HEK293T (cell line): ENCODE measurements around the gene AHCY.
"Not testable (repeated sequence)": the region's sequence is repeated elsewhere in the genome, so short reads cannot be mapped to it uniquely, and the experiment has no call there.

ENCODE experiments used
- CTCF ChIA-PET: fragments of 350-600 bp; formaldehyde crosslinking; extraction: SDS; loops from one replicate; lab custom pipeline; 2021; ENCODE audit warnings: antibody characterized with exemption, inconsistent platforms; lab: Yijun Ruan, JAX
- POLR2A ChIA-PET: fragments of 350-600 bp; formaldehyde crosslinking; extraction: SDS; loops from one replicate; lab custom pipeline; 2020; ENCODE audit warnings: antibody characterized with exemption, inconsistent platforms; lab: Yijun Ruan, JAX
- DNase-seq: peaks from one replicate; pipeline ENCODE4 v3.0.0; 2012; ENCODE audit warnings: mixed read lengths; ENCODE audit errors: extremely low spot score
- ARNT ChIP-seq: fragments of 450-650 bp; IDR thresholded peaks from 2 replicates; pipeline ENCODE4 v1.6.1; 2017; ENCODE audit warnings: mild to moderate bottlenecking
- BHLHE40 ChIP-seq: fragments of 450-650 bp; IDR thresholded peaks from 2 replicates; pipeline ENCODE4 v1.6.1; 2016; ENCODE audit warnings: mild to moderate bottlenecking, moderate library complexity, borderline replicate concordance
- CTBP1 ChIP-seq: fragments of 450-650 bp; IDR thresholded peaks from 2 replicates; pipeline ENCODE4 v1.6.1; 2016; ENCODE audit warnings: borderline replicate concordance
- ELF4 ChIP-seq: fragments of 450-650 bp; IDR thresholded peaks from 2 replicates; pipeline ENCODE4 v1.6.1; 2017; ENCODE audit warnings: antibody characterized with exemption
- FOXA1 ChIP-seq: fragments of 450-650 bp; IDR thresholded peaks from 2 replicates; pipeline ENCODE4 v1.6.1; 2016; ENCODE audit warnings: mild to moderate bottlenecking
- FOXK2 ChIP-seq: fragments of 450-650 bp; IDR thresholded peaks from 2 replicates; pipeline ENCODE4 v1.6.1; 2016; ENCODE audit warnings: mild to moderate bottlenecking
- FOXM1 ChIP-seq: fragments of 450-650 bp; IDR thresholded peaks from 2 replicates; pipeline ENCODE4 v1.6.1; 2017; ENCODE audit warnings: mild to moderate bottlenecking, borderline replicate concordance
- HDGF ChIP-seq: fragments of 450-650 bp; IDR thresholded peaks from 2 replicates; pipeline ENCODE4 v1.6.1; 2017; ENCODE audit warnings: antibody characterized with exemption, borderline replicate concordance
- L3MBTL2 ChIP-seq: fragments of 450-650 bp; conservative IDR thresholded peaks from 2 replicates; pipeline ENCODE4 v1.6.1; 2016; ENCODE audit warnings: mild to moderate bottlenecking
- LEF1 ChIP-seq: fragments of 450-650 bp; IDR thresholded peaks from 2 replicates; pipeline ENCODE4 v1.6.1; 2017; ENCODE audit warnings: mild to moderate bottlenecking, borderline replicate concordance
- NFRKB ChIP-seq: fragments of 450-650 bp; IDR thresholded peaks from 2 replicates; pipeline ENCODE4 v1.6.1; 2016; ENCODE audit warnings: mild to moderate bottlenecking, moderate library complexity
- SP1 ChIP-seq: fragments of 450-650 bp; IDR thresholded peaks from 2 replicates; pipeline ENCODE4 v1.6.1; 2017
- SUZ12 ChIP-seq: fragments of 450-650 bp; IDR thresholded peaks from 2 replicates; pipeline ENCODE4 v1.6.1; 2016; ENCODE audit warnings: mild to moderate bottlenecking
- TARDBP ChIP-seq: fragments of 450-650 bp; IDR thresholded peaks from 2 replicates; pipeline ENCODE4 v1.6.1; 2016
- ZNF384 ChIP-seq: fragments of 450-650 bp; IDR thresholded peaks from 2 replicates; pipeline ENCODE4 v1.6.1; 2016
- TF ChIP-seq, protein P1 (sequence below): fragments of 450-650 bp; IDR thresholded peaks from 2 replicates; pipeline ENCODE4 v1.6.1; 2016

Gene AHCY

DNA sequence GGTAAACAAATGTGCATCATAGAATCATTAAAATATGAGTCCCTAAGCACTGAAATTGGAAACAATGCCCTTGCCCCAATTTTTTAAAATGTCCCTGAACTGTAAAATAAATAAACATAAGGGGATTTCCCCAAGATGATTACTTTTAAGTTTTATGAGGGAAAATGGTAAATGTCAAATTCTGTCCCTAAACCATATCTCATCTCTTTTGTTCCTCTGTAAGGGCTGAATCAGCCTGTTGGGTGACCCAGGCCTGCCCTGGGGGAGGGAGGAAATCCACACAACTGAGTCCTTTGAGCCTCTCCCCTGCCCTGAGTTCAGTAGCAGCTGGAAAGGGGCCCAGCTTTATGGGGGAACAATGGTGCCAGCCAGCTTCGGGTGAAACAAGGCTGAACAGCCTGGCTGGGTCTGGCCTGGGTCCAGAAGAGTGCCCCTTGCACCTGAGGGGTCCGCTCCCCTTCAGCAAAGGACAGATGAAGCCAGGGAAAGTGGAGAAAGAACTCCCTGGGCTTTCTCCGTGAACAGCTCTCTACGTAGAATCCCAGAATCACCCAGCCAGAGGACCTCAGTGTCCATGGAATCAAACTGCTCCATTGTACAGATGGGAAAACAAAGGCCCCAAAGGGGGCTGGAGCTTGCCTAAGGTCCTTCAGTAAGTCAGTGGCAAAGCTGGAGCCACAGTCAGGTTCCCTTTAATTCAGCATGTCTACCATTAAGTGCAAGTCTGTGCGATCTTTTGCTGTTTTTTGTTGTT, 31.7 kb upstream of the AHCY start:
- TF ChIP-seq, protein P1, sequence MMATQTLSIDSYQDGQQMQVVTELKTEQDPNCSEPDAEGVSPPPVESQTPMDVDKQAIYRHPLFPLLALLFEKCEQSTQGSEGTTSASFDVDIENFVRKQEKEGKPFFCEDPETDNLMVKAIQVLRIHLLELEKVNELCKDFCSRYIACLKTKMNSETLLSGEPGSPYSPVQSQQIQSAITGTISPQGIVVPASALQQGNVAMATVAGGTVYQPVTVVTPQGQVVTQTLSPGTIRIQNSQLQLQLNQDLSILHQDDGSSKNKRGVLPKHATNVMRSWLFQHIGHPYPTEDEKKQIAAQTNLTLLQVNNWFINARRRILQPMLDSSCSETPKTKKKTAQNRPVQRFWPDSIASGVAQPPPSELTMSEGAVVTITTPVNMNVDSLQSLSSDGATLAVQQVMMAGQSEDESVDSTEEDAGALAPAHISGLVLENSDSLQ, result no peak
- TF ChIP-seq ELF4 (no peak), L3MBTL2 (no peak), FOXK2 (no peak), FOXA1 (no peak), CTBP1 (no peak), BHLHE40 (no peak), LEF1 (no peak), SP1 (no peak), TARDBP (no peak), ARNT (no peak), HDGF (no peak), SUZ12 (no peak), ZNF384 (no peak), NFRKB (no peak), FOXM1 (no peak)
- POLR2A ChIA-PET, result interaction anchor here (0.7 kb wide), 1 partner anchor 29 kb away, joined by 3 read pairs; no protein-coding TSS in a partner anchor
- DNase-seq, result no peak
- CTCF ChIA-PET, result no interaction called here

DNA sequence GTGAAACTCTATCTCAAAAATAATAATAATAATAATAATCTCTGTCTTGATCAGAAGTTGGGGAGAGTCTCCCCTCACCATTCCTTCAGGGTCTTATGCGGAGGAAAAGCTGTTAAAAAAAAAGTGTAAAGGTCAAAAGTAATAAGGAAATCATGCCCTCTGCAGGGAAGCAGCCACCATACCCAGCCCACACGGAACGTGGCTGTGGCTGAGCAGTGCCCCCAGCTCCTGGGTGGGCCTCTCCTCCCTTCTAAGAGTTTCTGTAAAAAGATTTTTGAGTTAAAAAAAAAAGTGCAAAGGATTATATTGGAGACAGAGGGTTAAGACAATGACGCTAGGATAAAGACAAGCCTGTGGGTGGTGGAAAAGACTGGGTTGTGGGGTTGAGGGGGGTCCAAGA, 30.6 kb upstream of the AHCY start:
- CTCF ChIA-PET, result no interaction called here
- no peak for DNase-seq
- TF ChIP-seq ELF4 (no peak), FOXK2 (no peak), BHLHE40 (no peak), ZNF384 (no peak), SUZ12 (no peak), FOXA1 (no peak), TARDBP (no peak), LEF1 (no peak), SP1 (no peak), HDGF (no peak), FOXM1 (no peak), CTBP1 (no peak), L3MBTL2 (no peak), NFRKB (no peak), ARNT (no peak)
- TF ChIP-seq, protein P1, result no peak
- POLR2A ChIA-PET, result no interaction called here

DNA sequence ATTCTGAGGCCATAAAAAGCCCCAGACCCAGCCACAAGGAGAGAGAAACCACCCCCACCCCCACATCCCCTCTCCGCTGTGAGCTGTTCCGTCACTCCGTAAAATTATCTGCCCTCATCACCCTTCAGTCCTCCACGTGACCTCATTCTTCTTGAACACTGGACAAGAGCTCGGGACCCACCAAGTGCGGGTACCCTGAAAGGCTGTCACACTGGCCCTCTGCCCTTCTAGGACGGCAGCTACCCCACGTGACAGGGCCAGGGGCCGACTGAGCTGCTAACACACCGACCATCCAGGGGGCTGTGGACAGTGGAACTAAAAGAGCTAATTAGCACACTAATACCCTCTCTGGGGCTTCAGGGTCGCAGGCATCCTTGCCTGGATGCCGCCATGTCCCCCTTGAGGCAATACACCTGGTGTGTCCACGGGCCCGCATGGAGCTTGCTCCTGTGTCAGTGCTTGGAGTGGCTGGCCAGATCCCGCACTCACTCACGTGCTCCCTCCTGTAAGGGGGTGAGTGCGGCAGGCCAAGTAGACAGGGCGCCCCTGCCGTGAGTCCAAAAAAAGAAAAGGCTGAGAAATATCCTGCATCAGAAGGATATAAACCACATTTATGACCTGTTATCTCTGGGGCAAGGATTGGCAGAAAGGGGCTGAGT, 29.2 kb upstream of the AHCY start:
- TF ChIP-seq HDGF (no peak), TARDBP (no peak), FOXK2 (no peak), ARNT (no peak), NFRKB (no peak), ELF4 (no peak), FOXA1 (no peak), SP1 (no peak)
- DNase-seq, result no peak
- ChIA-PET CTCF (no interaction called here), POLR2A (interaction anchor here (0.6 kb wide), 1 partner anchor 31 kb away, joined by 3 read pairs; the partner anchor contains the start of gene ITCH)

DNA sequence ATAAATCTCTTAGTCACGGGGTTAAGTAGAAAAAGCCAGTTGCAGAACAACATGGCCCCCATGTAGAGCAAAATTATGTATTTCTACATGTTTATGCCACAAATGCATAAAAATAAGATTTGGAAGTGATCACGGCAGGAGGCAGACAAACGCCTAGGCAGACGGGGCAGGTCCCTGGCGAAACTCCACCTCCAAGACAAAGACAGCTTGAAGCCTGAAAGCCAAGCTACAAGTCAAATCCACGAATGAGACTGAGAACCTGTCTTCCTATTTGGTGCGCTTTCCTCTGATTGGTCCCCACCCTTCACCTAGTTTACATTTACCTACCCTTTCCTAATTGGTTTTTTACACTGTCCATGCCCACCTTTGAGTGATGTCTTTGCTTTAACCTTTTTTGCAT, 28.7 kb upstream of the AHCY start:
- DNase-seq, result no peak
- TF ChIP-seq ELF4, result no peak
- no peak for TF ChIP-seq L3MBTL2
- no peak for TF ChIP-seq NFRKB
- no peak for TF ChIP-seq TARDBP
- no peak for TF ChIP-seq FOXM1
- POLR2A ChIA-PET, result no interaction called here
- CTCF ChIA-PET, result no interaction called here

DNA sequence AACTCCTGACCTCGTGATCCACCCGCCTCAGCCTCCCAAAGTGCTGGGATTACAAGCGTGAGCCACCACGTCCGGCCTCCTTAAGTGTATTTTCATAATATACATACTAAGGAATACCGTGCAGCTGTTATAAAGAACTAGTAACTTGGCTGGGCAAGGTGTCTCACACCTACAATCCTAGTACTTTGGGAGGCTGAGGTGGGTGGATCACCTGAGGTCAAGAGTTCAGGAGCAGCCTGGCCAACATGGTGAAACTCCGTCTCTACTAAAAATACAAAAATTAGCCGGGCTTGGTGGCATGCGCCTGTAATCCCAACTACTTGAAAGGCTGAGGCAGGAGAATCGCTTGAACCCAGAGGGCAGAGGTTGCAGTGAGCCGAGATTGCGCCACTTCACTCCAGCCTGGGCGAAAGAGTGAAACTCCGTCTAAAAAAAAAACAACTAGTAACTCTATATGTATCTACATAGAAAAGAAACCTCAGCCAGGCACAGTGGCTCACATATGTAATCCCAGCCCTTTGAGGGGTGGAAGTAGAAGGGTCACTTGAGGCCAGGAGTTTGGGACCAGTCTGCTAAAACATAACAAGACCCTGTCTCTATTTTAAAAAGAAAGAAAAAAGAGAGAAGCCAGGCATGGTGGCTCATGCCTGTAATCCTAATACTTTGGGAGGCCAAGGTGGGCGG, 27.8 kb upstream of the AHCY start:
- CTCF ChIA-PET, result interaction anchor here (0.5 kb wide), 1 partner anchor 18 kb away, joined by 5 read pairs; no protein-coding TSS in a partner anchor

DNA sequence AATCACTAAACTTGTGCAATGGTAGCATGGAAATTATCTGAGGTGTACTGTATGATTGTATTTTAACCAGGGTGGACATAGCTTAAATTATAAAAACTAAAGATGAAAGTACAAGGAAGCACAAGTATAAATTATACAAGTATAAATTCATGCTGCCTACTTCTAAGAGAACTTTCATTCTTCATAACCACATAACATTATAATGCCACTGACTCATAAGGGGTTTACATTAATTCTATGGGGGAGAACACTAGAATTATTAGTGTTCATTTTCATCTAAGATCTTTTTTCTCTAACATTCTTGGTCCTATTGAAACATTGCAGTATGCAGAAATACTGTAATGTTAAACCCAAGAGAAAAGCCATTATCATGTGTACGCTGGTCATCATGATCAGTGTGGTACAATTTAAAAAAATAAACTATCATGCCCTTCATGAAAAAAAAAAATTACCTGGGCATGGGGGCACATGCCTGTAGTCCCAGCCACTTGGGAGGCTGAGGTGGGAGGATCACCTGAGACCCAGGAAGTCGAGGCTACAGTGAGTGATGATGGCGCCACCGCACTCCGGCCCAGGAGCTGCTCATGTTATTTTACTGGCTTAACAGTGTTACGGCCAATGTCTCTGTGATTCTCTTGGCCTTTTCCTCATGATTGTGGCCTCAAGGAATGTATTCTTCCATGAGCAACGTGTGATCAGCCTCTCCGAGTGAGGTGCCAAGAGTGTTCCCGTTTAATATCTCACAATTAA, 25.9 kb upstream of the AHCY start:
- POLR2A ChIA-PET, result no interaction called here
- no peak for DNase-seq
- TF ChIP-seq BHLHE40 (no peak), CTBP1 (no peak), ZNF384 (no peak), FOXA1 (no peak), FOXK2 (no peak), HDGF (no peak), FOXM1 (no peak), NFRKB (no peak), ARNT (no peak), TARDBP (no peak), LEF1 (no peak), L3MBTL2 (no peak), SP1 (no peak), SUZ12 (no peak), ELF4 (no peak)
- TF ChIP-seq, protein P1, result no peak
- CTCF ChIA-PET, result interaction anchor here (0.6 kb wide), 1 partner anchor 20 kb away, joined by 3 read pairs; no protein-coding TSS in a partner anchor

More for the DNA sequence above, 27.8 kb upstream of the AHCY start:
- DNase-seq, POLR2A ChIA-PET: not testable (repeated sequence)

DNA sequence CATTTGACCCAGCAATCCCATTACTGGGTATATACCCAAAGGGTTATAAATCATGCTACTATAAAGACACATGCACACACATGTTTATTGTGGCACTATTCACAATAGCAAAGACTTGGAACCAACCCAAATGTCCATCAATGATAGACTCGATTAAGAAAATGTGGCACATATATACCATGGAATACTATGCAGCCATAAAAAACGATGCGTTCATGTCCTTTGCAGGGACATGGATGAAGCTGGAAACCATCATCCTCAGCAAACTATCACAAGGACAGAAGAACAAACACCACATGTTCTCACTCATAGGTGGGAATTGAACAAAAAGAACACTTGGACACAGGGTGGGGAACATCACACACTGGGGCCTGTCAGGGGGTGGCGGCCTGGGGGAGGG, 25.1 kb upstream of the AHCY start:
- POLR2A ChIA-PET, CTCF ChIA-PET, DNase-seq: not testable (repeated sequence)
